ENCODE data around the gene MSH3.
"Not testable (repeated sequence)": the region's sequence is repeated elsewhere in the genome, so short reads cannot be mapped to it uniquely, and the experiment has no call there.

Gene MSH3

GRCh38 chr5:80705216-80705769 is 50.8 kb downstream of the MSH3 start:
- DNase-seq (ENCODE audit: low read depth in 1 of 2, low spot score in 1 of 2) = no peak

DNA sequence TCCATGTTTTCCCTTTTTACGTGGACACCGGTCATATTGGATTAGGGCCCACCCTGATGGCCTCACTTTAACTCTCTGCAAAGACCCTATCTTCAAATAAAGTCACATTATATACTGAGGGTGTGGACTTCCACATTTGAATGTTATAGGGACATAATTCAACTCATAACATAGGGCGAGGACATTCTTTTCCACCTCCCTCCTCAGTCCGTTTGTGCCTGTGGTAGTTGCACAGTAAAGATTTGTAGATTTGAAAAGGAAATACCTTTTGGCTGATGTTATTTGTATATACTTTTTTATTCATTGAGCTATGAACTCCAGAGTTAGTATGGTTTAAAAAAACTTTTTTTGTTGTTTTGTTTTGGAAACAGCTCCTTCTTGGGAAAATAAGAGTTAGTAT is 51.3 kb downstream of the MSH3 start:
- DNase-seq (ENCODE audit: low read depth in 1 of 2, low spot score in 1 of 2) = no peak

DNA sequence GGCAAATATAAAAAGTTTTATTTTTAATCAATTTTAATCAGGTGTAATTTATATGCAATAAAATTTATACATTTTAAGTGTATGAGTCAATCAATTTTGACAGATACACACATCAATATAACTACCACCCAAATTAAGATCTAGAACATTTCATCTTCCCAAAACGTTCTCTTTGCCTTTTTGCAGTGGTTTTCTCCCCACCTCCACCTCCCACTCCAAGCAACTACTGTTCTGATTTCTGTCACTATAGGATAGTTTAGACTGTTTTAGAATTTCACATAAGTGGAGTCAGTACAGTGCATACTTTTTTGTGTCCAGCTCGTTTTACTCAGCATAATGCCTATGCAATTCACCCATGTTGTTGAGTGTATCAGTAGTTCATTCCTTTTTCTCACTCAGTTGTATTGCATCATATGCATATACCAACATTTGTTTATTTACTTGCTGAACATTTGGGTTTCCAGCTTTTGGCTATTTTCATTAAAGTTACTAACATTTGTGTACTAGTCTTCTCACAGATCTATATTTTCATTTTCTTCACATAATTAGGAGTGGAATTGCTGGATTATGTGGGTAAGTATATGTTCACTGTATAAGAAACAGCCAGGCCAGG is 52.5 kb downstream of the MSH3 start:
- no peak for DNase-seq (ENCODE audit: low read depth in 1 of 2, low spot score in 1 of 2)

DNA sequence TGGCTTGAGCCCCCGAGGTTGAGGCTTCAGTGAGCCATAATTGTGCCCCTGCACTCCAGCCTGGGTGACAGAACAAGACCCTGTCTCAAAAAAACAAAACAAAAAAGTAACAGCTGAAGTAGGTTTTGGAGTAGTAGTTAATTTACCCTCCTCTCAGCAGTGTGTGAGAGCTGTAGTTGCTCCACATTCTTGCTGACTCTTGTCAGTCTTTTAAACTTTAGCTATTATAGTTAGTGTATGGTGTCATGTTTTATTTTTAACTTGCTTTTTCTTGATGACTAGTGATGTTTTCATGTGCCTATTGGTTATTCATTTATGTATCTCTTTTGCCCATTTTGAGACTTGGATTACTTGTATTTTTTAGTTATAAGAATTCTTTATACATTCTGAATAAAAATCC is 53.2 kb downstream of the MSH3 start:
- DNase-seq (ENCODE audit: low read depth in 1 of 2, low spot score in 1 of 2) = no peak

GRCh38 chr5:80711216-80711615 is 56.8 kb downstream of the MSH3 start:
- no peak for DNase-seq (ENCODE audit: low read depth in 1 of 2, low spot score in 1 of 2)

- no peak for DNase-seq (ENCODE audit: low read depth in 1 of 2, low spot score in 1 of 2)
Measured at GRCh38 chr5:80711938-80712337, 57.5 kb downstream of the MSH3 start.

- DNase-seq (ENCODE audit: low read depth in 1 of 2, low spot score in 1 of 2) = no peak
Measured at GRCh38 chr5:80712919-80713318, 58.5 kb downstream of the MSH3 start.

- DNase-seq (ENCODE audit: low read depth in 1 of 2, low spot score in 1 of 2) = no peak
Measured at GRCh38 chr5:80713631-80714030, 59.2 kb downstream of the MSH3 start.

DNA sequence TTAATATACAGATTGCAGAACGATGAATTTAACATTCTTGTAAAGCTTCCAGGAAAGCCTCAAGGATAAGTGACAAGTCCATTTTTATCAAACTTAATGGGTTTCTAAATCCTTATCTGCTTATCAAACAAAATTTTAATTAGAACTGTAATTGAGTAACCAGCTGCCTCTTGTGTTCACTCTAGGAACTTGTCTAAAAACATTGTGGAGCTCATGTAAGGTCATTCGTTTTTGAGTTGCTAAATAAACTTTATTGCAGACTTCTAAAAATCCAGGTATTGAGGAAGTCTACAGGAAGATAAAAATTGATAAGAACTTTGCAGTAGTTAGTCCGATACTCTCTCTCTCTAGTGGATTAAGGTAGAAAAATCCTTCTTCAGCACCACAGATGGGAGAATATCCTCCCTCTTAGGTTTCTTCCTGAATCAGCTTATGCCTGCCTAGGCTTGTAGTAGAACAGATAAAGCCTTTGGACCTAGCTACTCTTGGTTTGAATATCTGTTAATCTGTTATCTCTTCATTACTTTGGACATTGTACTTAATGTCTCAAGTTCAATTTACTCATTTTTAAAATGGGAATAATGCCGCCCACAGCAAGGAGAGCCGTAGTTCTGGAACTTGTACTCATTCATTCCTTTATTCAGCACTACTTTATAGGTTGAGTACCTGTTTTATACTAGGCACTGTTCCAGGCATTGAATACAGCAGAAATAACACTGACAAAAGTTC is 60.3 kb downstream of the MSH3 start:
- DNase-seq (ENCODE audit: low read depth in 1 of 2, low spot score in 1 of 2) = no peak

DNA sequence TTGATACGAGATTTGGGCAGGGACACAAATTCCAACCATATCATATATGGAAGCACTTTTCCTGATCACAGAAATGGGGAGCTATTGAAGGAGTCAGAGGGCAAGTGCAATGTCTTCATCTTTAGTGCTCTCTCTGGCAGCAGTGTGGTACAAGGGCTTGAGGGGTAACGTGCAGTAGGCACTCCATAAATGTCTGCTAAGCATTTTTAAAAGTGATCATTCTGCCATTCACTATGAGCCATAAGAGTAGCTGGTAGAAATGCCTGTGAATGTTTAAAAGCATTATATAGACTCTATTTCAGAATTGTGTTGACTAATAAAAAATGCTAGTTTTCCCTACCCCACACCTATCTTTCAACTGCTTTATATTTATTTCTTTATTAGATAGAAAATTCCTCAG is 61.4 kb downstream of the MSH3 start:
- DNase-seq (ENCODE audit: low read depth in 1 of 2, low spot score in 1 of 2) = no peak

DNA sequence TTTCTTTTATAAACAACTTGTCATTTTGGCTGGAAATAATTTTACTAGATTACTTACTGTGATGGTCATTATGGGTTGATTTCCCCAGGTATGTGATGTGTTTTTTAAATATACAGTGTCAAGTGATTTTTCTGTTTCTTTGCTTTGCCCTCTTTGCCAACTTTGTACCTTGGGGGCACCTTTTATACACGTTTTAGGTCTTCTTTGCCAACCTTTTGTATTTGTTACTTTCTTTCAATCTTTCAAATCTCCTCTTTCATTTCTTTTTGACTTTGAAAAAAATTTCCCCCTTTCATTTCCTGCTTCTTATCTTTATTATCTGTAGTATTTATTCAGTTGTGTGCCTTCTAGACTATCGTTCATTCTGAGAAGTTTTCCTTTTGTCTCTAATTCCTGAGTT is 65.7 kb downstream of the MSH3 start:
- DNase-seq (ENCODE audit: low read depth in 1 of 2, low spot score in 1 of 2) = no peak

DNA sequence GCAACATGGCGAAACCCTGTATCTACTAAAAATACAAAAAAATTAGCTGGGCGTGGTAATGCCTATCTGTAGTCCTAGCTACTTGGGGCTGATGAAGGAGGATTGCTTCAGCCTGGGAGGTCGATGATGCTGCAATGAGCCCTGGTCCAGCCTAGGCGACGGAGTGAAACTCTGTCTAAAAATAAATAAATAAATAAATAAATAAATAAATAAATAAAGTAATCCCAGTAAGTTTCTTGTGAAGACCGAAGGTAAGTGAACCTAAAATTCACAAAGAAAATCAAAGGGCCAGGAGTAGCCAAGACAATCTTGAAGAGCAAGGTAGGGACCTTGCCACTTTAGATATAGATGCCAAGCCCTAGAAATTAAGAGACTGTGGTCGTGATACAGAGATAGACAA is 68.5 kb downstream of the MSH3 start:
- no peak for DNase-seq (ENCODE audit: low read depth in 1 of 2, low spot score in 1 of 2)

- no peak for DNase-seq (ENCODE audit: low read depth in 1 of 2, low spot score in 1 of 2)
Measured at GRCh38 chr5:80725446-80725845, 71.0 kb downstream of the MSH3 start.

DNA sequence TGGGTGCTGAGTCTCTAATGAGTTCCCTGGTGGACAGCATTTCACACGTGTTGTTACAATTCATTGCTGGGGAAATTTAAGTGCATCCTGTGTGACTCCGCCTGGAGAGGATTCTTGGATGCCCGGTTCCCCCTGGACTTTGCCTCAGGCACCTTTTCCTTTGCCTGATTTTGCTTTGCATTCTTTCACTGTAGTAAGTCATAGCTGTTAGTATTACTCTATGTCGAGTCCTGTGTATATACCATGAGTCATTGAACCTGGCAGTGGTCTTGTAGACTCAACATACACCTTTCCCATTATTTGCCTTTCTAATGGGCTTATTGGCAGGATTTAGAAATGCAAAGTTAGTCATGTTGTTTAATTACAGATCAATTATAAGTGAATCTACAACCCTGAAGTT is 82.3 kb downstream of the MSH3 start:
- DNase-seq (ENCODE audit: low read depth in 1 of 2, low spot score in 1 of 2) = no peak

- DNase-seq (ENCODE audit: low read depth in 1 of 2, low spot score in 1 of 2) = no peak
Measured at GRCh38 chr5:80738466-80738865, 84.0 kb downstream of the MSH3 start.

DNA sequence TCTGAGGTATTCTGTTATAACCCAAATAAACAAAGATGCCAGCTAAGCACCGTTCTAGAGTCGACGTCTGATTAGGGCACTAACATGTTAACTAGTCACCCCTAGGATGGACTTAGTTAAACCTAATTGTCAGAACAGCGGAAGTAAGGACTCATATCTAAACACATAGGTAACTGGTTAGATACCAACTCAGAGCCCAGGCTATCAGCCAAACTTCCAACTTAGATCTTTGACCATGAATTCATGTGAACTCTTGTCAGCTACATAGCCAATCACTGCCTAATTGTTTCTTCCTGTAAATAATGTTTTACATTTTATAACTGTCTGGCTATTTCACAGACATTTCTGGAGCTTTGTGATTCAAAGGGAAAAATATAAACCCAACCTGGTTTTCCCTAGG is 84.6 kb downstream of the MSH3 start:
- DNase-seq (ENCODE audit: low read depth in 1 of 2, low spot score in 1 of 2) = no peak

GRCh38 chr5:80739496-80739895 is 85.0 kb downstream of the MSH3 start:
- no peak for DNase-seq (ENCODE audit: low read depth in 1 of 2, low spot score in 1 of 2)

DNA sequence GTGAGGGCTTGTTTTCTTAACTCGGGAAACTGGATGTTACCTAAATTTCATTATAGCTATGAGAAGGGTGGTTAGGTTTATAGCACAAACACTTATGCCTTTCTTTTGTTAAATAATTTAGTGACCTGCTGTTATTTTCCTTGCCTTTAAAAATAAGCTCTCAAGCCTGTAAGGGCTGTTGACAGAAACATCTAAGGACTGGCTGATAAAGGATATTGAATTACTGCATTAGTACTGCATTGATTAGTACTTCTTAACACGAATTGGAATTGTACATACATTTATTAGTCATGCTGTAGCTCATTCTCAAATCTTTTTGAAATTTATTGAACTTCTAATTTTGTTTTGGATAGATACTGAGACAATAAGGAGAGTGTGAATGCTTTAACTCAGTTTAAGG is 85.4 kb downstream of the MSH3 start:
- no peak for DNase-seq (ENCODE audit: low read depth in 1 of 2, low spot score in 1 of 2)

- DNase-seq (ENCODE audit: low read depth in 1 of 2, low spot score in 1 of 2) = not testable (repeated sequence)
Measured at GRCh38 chr5:80740488-80740887, 86.0 kb downstream of the MSH3 start.

- no peak for DNase-seq (ENCODE audit: low read depth in 1 of 2, low spot score in 1 of 2)
Measured at GRCh38 chr5:80740999-80741398, 86.5 kb downstream of the MSH3 start.

- DNase-seq (ENCODE audit: low read depth in 1 of 2, low spot score in 1 of 2) = no peak
Measured at GRCh38 chr5:80744149-80744548, 89.7 kb downstream of the MSH3 start.

DNA sequence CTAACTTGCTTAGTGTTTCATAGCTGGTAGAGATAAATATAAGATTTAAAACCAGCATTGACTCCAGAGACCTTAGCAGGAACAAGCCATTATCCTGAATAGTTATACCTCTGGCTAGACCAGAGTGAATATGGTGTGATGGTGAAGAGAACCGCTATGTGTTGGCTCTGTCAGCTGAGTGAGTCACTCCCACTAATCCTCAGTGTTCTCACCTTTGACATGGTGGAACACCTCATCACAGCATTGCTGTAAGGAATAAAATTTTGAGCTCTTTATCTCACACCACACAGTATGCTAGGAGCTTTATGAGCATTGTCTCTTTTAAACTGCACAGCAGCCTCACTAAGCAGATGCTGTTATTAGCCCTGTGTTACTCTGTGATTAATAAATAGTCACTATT is 91.0 kb downstream of the MSH3 start:
- no peak for DNase-seq (ENCODE audit: low read depth in 1 of 2, low spot score in 1 of 2)

DNA sequence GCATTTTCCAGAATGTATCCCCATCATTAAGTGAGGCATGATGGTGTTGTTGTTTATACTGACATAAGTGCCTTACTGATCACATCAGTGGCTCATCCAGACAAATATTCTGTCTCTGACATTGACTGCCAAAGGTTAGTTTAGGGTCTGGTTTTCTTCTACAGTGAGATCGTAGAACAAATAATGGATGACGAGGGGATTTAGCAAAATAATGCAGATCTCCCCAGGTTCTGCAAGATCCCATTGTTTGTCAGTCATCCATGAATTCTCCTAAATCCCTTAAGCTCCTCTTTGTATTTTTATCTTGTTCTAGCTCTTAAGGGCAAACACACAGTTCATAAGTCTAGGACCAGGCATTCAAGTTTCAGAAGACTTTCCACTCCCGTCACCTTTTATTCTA is 93.5 kb downstream of the MSH3 start:
- no peak for DNase-seq (ENCODE audit: low read depth in 1 of 2, low spot score in 1 of 2)
